SK-MEL-5 (cell line): ENCODE measurements around the gene TYMP. TPM values are rescaled to one million over a fixed set of nuclear protein-coding genes. Genes with fewer than 3 reads are reported as not detected.

Source experiments
- DNase-seq: peaks from one replicate; pipeline ENCODE4 v3.0.0-alpha.2; 2016; ENCODE audit warnings: low read depth, low spot score
- in situ Hi-C: cut with HindIII; loops from 2 replicates; pipeline ENCODE4 v1.10.0; 2016; ENCODE audit warnings: low sequenced_read_pairs, high pct_unique_total_duplicates, low pct_unique_long_range_greater_than_20kb
- total RNA-seq: library from RNA; depleted of rRNA; stranded (reverse); fragments of >200 nt; shearing (Covaris generic); gene quantifications from 2 replicates; pipeline ENCODE4 v1.2.3, GENCODE V29; 2014

Gene TYMP
- total RNA-seq, 1 experiment from 2014 or later, result 1.8 TPM

DNA sequence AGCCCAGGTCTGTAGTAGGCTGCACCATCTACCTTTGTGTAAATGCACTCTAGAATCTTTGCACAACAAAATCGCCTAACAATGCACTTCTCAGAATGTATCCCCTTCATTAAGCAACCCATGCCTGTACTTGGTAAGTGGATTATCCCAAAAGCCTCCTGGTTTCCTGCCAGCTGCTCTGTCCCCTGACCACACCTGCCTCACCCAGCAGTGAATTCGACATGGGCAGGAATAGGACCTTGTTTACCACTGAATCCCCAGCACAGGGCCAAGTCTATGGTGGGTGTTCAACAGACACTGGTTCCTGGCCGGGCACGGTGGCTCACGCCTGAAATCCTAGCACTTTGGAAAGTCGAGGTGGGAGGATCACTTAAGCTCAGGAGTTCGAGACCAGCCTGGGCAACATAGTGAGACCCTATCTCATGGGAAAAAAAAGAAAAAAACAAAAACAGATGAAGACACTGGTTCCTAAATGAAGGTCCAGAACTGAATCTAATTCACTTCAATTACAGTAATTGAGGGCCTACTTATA is 38.0 kb upstream of the TYMP start:
- in situ Hi-C loops, result no loop called here
- DNase-seq, result no peak

- no peak for DNase-seq
- in situ Hi-C loops, result no loop called here
Measured at GRCh38 chr22:50564289-50564688, 34.5 kb upstream of the TYMP start.

DNA sequence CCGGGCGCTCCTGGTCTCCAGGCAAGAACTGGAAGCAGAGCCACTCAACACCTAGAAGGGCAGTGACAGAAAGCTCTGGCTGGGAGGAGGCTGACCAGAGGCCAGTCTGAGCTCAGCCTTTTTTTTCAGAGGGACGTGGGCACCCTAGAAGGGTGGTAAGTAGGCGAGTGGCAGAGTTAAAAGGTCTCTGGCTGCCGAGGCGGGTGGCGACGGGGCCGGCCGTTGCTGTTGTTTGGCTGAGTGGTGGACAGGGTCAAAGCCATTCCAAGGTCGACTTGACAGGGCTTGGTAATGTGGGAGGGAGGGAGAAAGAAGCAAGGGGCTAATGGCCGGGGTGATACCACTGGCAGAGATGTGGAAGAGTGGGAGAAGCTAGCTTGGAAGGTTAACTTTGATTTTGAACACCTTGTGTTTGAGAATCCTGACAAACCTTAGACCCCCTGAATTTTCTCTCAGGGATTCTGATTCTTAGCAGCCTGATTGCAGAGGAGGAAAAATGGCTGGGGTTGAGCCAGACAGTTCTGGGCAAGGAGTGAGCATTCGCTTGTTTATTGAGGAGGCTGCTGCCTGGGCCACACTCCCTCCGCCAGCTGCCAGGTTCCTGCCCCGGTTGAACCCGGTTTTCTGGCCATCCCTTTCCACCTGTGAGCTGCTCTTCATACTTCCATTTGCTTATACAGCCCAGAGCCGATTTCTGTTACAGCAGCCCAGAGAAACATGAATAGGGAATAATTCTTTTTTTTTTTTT is 33.8 kb upstream of the TYMP start:
- in situ Hi-C loops, result no loop called here
- no peak for DNase-seq

DNA sequence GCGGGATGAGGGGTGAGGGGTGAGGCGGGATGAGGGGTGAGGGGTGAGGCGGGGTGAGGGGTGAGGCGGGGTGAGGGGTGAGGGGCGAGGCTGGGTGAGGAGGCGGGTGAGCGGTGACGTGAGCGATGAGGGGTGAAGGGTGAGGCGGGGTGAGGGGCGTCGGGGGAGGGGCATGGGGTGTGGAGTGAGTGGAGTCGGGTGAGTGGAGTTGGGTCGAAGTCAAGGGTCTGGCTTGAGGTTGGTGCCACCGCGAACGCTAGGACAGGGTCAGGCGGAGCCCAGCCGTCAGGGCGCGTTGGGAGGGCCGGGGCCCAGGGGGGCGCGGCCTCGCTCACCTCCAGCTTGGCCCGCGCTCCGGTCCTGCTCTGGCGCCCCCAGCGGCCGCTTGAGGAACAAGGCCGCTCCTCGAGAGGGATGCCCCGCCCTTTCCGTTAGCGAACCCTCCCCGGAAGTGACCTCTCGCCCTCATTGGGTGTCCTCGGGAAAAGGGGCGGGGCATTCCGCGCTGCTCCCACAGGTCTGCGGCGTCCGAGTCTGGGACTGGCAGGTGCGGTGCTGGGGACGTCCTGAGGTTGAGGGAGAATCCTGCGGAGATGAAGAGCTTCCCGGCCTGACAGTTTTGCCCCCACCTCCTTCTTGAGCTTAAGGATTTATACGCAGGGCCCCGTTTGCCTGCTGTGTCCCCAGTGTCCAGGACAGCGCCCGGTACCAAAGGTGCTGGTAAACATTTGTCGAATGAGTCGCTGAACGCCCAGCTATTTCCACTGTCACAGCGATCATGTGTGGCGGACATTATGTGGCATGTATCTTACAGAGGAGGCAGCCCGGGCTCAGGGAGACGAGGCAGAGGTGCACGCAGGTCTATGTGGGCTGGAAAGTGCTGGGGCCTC is 33.0 kb upstream of the TYMP start, which contains the start of gene SYCE3:
SYCE3 (minus strand) TSS at position 397 of the 890 bp plus-strand sequence. CDS start 6,514 bp downstream, outside the sequence.
- DNase-seq, result peak; percentile 97
- in situ Hi-C loops, result no loop called here

- in situ Hi-C loops, result no loop called here
- DNase-seq, result no peak
Measured at GRCh38 chr22:50561401-50562358, 31.9 kb upstream of the TYMP start.

DNA sequence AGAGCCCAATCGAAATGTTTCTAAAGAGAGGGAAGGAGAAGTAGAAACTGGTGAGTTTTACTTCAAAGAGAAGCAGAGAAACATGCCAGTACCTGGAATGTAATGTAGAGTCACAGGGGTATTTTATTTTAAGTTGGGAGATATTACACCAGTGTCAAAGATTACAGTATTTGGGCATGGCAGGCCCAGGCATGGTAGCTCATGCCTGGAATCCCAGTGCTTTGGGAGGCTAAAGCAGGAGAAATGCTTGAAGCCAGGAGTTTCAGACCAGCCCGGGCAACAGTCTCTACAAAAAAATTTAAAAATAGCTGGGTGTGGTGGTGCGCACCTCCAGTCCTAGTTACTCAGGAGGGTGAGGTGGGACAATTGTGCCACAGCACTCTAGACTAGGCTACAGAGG is 30.2 kb upstream of the TYMP start:
- in situ Hi-C loops, result no loop called here
- no peak for DNase-seq

GRCh38 chr22:50556703-50557102 is 26.9 kb upstream of the TYMP start:
- DNase-seq, result no peak
- in situ Hi-C loops, result no loop called here

- in situ Hi-C loops, result no loop called here
- no peak for DNase-seq
Measured at GRCh38 chr22:50553310-50553709, 23.5 kb upstream of the TYMP start.

DNA sequence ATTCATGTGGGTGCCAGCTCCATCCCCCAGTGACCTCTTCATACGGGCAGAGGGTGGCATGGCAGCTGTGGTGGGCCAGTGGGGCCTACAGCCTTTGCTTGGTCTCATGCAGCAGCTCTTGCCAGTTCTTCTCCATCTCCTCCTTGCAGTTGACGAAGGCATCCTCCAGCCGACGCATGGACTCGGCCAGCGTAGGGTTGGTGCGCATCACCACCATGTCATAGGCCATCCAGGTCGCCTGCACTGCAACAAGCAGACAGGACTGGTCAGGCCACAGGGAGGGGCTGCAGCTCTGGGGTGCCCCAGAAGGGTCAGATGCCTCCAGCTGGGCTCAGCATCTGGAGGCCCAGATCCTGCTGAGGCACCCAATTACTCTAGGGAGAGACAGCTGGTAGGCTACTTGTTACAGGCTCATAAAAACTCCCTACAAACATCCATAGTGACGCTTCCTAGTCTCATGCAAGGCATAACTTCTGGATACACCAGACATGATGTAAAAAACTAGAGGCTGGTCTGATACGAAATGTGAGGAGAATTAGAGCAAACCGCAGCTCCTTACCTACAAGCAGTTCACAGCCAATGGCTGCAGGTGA is 21.4 kb upstream of the TYMP start:
- in situ Hi-C loops, result no loop called here
- DNase-seq, result no peak

GRCh38 chr22:50550395-50550794 is 20.6 kb upstream of the TYMP start:
- no peak for DNase-seq
- in situ Hi-C loops, result no loop called here

DNA sequence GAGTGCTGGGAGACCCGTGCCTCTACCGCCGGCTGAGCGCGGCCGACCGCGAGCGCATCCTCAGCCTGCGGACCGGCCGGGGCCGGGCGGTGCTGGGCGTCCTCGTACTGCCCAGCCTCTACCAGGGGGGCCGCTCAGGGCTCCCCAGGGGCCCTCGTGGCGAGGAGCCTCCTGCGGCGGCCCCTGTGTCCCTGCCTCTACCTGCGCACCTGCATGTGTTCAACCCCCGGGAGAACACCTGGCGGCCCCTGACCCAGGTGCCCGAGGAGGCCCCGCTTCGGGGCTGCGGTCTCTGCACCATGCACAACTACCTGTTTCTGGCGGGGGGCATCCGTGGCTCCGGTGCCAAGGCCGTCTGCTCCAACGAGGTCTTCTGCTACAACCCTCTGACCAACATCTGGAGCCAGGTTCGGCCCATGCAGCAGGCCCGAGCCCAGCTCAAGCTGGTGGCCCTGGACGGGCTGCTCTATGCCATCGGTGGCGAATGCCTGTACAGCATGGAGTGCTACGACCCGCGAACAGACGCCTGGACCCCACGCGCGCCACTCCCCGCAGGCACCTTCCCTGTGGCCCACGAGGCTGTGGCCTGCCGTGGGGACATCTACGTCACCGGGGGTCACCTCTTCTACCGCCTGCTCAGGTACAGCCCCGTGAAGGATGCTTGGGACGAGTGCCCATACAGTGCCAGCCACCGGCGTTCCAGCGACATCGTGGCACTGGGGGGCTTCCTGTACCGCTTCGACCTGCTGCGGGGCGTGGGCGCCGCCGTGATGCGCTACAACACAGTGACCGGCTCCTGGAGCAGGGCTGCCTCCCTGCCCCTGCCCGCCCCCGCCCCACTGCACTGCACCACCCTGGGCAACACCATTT is 19.3 kb upstream of the TYMP start:
- DNase-seq, result no peak
- in situ Hi-C loops, result no loop called here

DNA sequence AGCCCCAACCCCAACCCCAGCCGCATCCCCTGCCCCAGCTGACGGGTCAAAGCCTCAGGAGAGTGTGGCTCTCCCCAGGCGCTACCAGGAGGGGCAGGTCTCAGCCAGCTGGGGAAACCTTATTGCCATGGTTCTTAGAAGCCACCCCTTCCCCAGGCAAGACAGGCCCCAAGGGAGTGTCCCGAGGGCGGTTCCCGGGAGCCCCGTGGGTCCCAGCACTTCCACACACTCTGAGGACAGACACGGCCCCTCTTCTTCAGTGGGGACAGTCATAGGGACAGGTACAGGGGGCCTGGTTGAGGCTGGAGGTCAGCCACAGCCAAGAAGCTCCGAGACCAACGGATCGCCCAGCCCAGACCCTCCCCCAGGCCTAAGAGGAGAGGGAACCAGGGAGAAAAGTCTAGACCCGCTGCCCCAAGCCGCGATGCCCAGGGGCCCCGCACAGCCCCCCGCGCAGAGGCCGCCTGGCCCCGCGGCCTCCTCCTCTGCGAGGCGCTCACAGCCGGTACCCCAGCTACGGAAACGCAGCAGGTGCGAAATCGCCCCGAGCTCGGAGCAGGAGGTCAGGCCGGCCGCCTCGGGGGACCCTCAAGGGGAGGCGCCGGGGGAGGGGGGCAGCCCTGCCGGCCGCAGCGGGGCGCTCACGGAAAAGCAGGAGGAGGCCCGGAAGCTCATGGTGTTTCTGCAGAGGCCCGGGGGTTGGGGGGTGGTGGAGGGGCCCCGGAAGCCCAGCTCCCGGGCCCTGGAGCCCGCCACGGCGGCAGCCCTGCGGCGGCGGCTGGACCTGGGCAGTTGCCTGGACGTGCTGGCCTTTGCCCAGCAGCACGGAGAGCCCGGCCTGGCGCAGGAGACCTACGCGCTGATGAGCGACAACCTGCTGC is 18.5 kb upstream of the TYMP start:
- in situ Hi-C loops, result no loop called here

DNA sequence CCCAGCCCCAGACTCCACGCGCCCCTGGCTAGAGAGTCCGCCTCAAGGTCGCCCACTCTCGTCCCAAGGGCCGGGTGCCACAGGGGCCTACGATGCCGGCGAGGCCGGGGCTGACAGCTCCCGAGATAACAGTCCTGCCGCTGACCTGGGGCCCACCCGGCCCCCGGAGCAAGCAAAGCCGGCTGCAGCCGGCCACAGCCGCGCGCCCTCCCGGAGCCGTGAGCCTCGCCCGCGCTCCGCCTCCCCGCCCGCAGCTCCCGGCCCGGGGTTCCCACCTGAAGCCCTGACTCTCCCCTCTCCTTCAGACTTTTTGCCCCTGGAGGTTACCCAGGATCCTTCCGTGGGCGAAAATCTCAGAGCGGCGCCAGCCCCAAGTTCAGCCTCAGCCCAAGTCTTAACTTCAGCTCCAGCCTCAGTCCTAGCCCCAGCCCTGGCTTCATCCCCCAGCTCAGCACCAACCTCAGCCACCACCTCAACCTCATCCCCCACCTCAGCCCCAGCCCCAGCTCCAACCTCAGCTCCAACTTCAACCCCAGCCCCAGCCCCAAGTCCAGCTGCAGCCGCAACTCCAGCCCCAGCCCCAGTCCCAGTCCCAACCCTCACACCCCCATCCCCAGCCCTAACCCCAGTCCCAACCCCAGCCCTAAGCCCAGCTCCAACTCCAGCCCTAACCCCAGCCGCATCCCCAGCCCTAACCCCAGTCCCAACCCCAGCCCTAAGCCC is 17.6 kb upstream of the TYMP start:
- in situ Hi-C loops, result no loop called here
- no peak for DNase-seq

More for the DNA sequence above, 18.5 kb upstream of the TYMP start:
- DNase-seq, result no peak

DNA sequence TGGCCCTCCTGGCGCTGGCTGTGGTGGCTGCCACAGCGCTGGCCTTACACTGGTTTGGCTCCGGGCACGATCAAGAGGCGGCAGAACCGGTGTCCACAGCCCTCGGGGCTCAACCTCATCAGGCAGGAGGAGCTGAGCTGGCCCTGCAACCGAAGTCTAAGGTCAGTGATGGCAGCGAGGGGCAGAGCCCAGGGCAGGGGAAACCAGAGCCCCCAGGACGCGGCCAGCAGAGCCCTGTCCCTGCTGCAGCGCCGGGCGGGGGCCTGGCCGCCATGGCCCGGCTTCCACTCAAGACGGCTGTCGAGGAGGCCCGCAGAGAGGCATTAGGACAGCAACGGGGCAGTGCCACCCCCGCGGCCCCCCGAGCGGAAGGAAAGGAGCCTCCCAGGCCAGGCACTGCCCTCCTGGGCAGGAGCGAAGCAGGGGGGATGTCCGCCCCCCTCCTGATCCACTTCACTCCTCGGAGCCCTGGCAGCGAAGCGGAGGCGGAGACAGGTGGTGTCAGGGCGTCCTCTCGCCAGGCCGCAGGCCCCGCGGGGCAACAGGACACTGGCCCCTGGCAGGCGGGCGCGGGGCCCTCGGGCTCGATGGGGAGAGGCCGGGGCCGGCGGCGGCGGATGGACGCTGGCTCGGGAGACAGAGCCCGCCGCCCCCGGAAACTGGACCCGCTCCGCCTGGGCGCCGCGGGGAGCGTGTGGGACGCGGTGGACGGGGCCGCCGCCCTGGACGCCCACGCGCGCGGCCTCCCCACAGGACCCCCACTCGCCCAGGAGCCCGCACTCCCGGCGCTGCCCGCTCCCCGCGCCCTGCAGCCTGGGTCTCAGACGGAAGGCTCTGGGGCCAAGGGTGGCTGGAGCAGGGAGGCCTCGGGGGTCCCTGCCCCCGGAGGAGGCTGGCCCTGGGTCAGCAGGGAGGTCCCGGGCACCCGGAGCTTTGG is 16.8 kb upstream of the TYMP start:
- no peak for DNase-seq
- in situ Hi-C loops, result no loop called here
